SJCRH30 (cell line): ENCODE data around the gene TRPT1. TPM values are rescaled to one million over a fixed set of nuclear protein-coding genes. Genes with fewer than 3 reads are reported as not detected.
A peak's percentile ranks its signal among the peaks of the same experiment; 100 is the strongest.

ENCODE experiments used
- DNase-seq, 2 experiments: peaks; one replicate each; pipeline ENCODE4 v3.0.0-alpha.2; 2015 to 2020
- H3K27ac ChIP-seq: fragments of 250-450 bp; sonication (Bioruptor Pico); 2 replicates; pipeline ENCODE4 v1.5.1; 2020; ENCODE audit warnings: mild to moderate bottlenecking, moderate library complexity
- H3K27me3 ChIP-seq: fragments of 250-450 bp; sonication (Bioruptor Pico); 2 replicates; pipeline ENCODE4 v1.5.1; 2020; ENCODE audit warnings: mild to moderate bottlenecking, moderate library complexity
- H3K36me3 ChIP-seq: fragments of 250-450 bp; sonication (Bioruptor Pico); 2 replicates; pipeline ENCODE4 v1.5.1; 2020; ENCODE audit warnings: mild to moderate bottlenecking, moderate library complexity
- H3K4me1 ChIP-seq: fragments of 250-450 bp; sonication (Bioruptor Pico); 2 replicates; pipeline ENCODE4 v1.5.1; 2020; ENCODE audit warnings: mild to moderate bottlenecking, moderate library complexity
- H3K4me3 ChIP-seq: fragments of 250-450 bp; sonication (Bioruptor Pico); 2 replicates; pipeline ENCODE4 v1.5.1; 2020; ENCODE audit warnings: mild to moderate bottlenecking, moderate library complexity
- H3K9me3 ChIP-seq: fragments of 250-450 bp; sonication (Bioruptor Pico); replicated peaks from 2 replicates; pipeline ENCODE4 v1.5.1; 2020; ENCODE audit warnings: mild to moderate bottlenecking, moderate library complexity
- total RNA-seq: library from RNA; depleted of rRNA; stranded (reverse); fragments of >200 nt; shearing (Covaris generic); gene quantifications from 2 replicates; pipeline ENCODE4 v1.2.3, GENCODE V29; 2014; rRNA removed

TRPT1 gene
- total RNA-seq, 1 experiment from 2014 or later, result 24.9 TPM

- H3K36me3 ChIP-seq, result no peaks in the 10 kb centered on the region
- peak overlapping the region; percentile 9; the same call in 1 of the 2 replicates for H3K4me3 ChIP-seq
- peak overlapping the region; percentile 31; the same call in 1 of the 2 replicates for H3K27ac ChIP-seq
- peaks cover 10% of the 10 kb centered on the region for H3K4me1 ChIP-seq
- H3K9me3 ChIP-seq, result no peaks in the 10 kb centered on the region
- peak in 1 of 2 experiments; percentile 37 for DNase-seq
- H3K27me3 ChIP-seq, result no peaks in the 10 kb centered on the region
Measured at GRCh38 chr11:64180891-64181290, 45.1 kb downstream of the TRPT1 start.

GRCh38 chr11:64178951-64179639 lies 46.9 kb downstream of the TRPT1 start:
- peaks cover 10% of the 10 kb centered on the region for H3K4me1 ChIP-seq
- H3K9me3 ChIP-seq, result no peaks in the 10 kb centered on the region
- DNase-seq, result no peak
- H3K27ac ChIP-seq, result no peak overlapping the region
- no peaks in the 10 kb centered on the region for H3K27me3 ChIP-seq
- H3K4me3 ChIP-seq, result no peak overlapping the region
- H3K36me3 ChIP-seq, result no peaks in the 10 kb centered on the region

DNA sequence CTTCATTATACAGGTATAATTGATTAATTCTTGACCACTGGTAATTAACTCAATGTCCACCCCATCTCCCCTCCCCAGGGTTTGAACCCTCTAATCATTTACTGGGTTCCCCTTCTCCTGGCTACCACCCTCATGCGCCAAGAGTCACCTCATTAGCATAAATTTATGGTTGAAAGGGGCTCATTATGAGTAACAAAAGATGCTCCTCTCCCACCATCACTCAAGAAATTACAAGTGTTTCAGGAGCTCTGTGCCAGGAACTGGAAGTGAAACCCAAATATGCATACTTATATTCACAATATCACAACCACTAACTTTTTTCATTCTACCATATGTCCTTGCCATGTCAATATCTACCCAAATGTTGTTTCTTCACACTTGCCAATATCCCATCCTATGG lies 47.8 kb downstream of the TRPT1 start:
- no peaks in the 10 kb centered on the region for H3K27me3 ChIP-seq
- H3K9me3 ChIP-seq, result no peaks in the 10 kb centered on the region
- H3K27ac ChIP-seq, result no peak overlapping the region
- H3K36me3 ChIP-seq, result no peaks in the 10 kb centered on the region
- peaks cover 10% of the 10 kb centered on the region for H3K4me1 ChIP-seq
- H3K4me3 ChIP-seq, result no peak overlapping the region
- no peak for DNase-seq

DNA sequence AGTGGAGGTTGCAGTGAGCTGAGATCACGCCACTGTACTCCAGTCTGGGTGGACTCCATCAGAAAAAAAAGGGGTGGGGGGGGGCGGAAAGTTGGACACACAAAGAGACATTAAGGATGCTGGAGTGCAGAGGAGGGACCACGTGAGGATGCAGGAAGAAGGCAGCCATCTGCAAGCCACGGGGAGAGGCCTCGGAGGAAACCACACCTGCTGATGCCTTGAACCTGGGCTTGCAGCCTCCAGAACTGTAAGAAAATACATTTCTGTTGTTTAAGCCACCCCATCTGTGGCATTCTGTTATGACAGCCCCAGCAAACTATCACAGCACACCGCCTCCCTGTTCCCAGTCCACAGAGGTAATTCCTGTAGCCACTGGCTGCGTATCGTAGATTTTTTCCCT lies 49.2 kb downstream of the TRPT1 start:
- Histone ChIP-seq H3K9me3 (no peaks in the 10 kb centered on the region), H3K4me1 (peaks cover 8% of the 10 kb centered on the region), H3K27ac (no peak overlapping the region), H3K27me3 (no peaks in the 10 kb centered on the region), H3K36me3 (no peaks in the 10 kb centered on the region), H3K4me3 (no peak overlapping the region)
- DNase-seq, result no peak

Other genes with a start within 250 kb of the TRPT1 start
- gene OTUB1, start 239.7 kb downstream of the TRPT1 start, total RNA-seq, result 79.4 and 80.8 TPM in 2 replicates
- gene FLRT1, start 190.3 kb downstream of the TRPT1 start, total RNA-seq, result 0.76 and 1.4 TPM in 2 replicates
- 25.6 and 26.3 TPM in 2 replicates for gene MACROD1, start 60.1 kb downstream of the TRPT1 start, total RNA-seq
- gene STIP1, start 40.0 kb downstream of the TRPT1 start, total RNA-seq, result 283 and 302 TPM in 2 replicates
- 4.9 and 8.6 TPM in 2 replicates for gene FERMT3, start 19.5 kb downstream of the TRPT1 start, total RNA-seq
- gene NUDT22, start 88 bp upstream of the TRPT1 start, total RNA-seq, result 20.7 and 21.1 TPM in 2 replicates
- gene DNAJC4, start 4.4 kb upstream of the TRPT1 start, total RNA-seq, result 2.0 and 5.3 TPM in 2 replicates
- gene VEGFB, start 8.4 kb upstream of the TRPT1 start, total RNA-seq, result 26.4 and 27.8 TPM in 2 replicates
- gene FKBP2, start 14.9 kb upstream of the TRPT1 start, total RNA-seq, result 53.1 and 53.5 TPM in 2 replicates
- gene PPP1R14B, start 20.8 kb upstream of the TRPT1 start, total RNA-seq, result 556 and 639 TPM in 2 replicates
- gene PLCB3, start 25.3 kb upstream of the TRPT1 start, total RNA-seq, result 35.8 and 38.3 TPM in 2 replicates
- 25.9 and 32.0 TPM in 2 replicates for gene BAD, start 58.5 kb upstream of the TRPT1 start, total RNA-seq
- 16.1 and 17.6 TPM in 2 replicates for gene GPR137, start 59.7 kb upstream of the TRPT1 start, total RNA-seq
- gene KCNK4, start 65.1 kb upstream of the TRPT1 start, total RNA-seq, result not detected in 2 replicates
- not detected in 2 replicates for gene CATSPERZ, start 74.2 kb upstream of the TRPT1 start, total RNA-seq
- 22.6 and 23.8 TPM in 2 replicates for gene ESRRA, start 79.3 kb upstream of the TRPT1 start, total RNA-seq
- 185 and 215 TPM in 2 replicates for gene TRMT112, start 91.4 kb upstream of the TRPT1 start, total RNA-seq
- 105 and 130 TPM in 2 replicates for gene PRDX5, start 91.9 kb upstream of the TRPT1 start, total RNA-seq
- 0.59 and 0.96 TPM in 2 replicates for gene CCDC88B, start 114.0 kb upstream of the TRPT1 start, total RNA-seq
- 15.4 and 18.6 TPM in 2 replicates for gene RPS6KA4, start 133.0 kb upstream of the TRPT1 start, total RNA-seq